Mucosa of descending colon (tissue), 3 donors: Measurements from ENCODE around the gene BICD2. TPM values are rescaled to one million over a fixed set of nuclear protein-coding genes. Genes with fewer than 3 reads are reported as not detected.
"Not testable (repeated sequence)": the region's sequence is repeated elsewhere in the genome, so short reads cannot be mapped to it uniquely, and the experiment has no call there.

Experiments
- ATAC-seq: fragments of 200-7000 bp; cut with Tn5 transposase; one replicate; pipeline ENCODE4 v1.9.1; 2020; ENCODE audit warnings: mild to moderate bottlenecking, moderate library complexity
- DNase-seq, 3 donors: peaks; one replicate each; pipeline ENCODE4 v3.0.0-alpha.2; 2020
- H3K36me3 ChIP-seq: fragments of 200-600 bp; one replicate; pipeline ENCODE4 v1.8.0; 2021; ENCODE audit warnings: low read depth, mild to moderate bottlenecking
- H3K4me1 ChIP-seq: fragments of 200-600 bp; one replicate; pipeline ENCODE4 v1.8.0; 2021; ENCODE audit warnings: low read depth, mild to moderate bottlenecking
- H3K4me3 ChIP-seq: fragments of 200-600 bp; one replicate; pipeline ENCODE4 v1.8.0; 2021; ENCODE audit warnings: mild to moderate bottlenecking
- H3K9me3 ChIP-seq: fragments of 200-600 bp; one replicate; pipeline ENCODE4 v1.8.0; 2021; ENCODE audit warnings: mild to moderate bottlenecking
- CTCF ChIP-seq: fragments of 200-600 bp; IDR thresholded peaks from one replicate; pipeline ENCODE4 v1.8.0; 2022; ENCODE audit warnings: antibody characterized with exemption, mild to moderate bottlenecking
- intact Hi-C, 2 donors: fragments of 100-400 bp; cut with DNase I in 1 of 2; cut with micrococcal nuclease in 1 of 2; formaldehyde crosslinking; loops; one replicate each; pipeline versions ENCODE4 v1.11.0 to v1.11.1; 2022; cut with DNase I, micrococcal nuclease
- total RNA-seq, 3 donors: library from RNA; stranded (reverse); fragmentation: NEBNext Ultra II Directional in 2 of 3; extraction: Animal tissue kit (Norgen Biotek cat#: 25700) in 2 of 3; gene quantifications; one replicate each; pipeline versions ENCODE4 v1.2.1 to v1.2.4, GENCODE V29; 2021 to 2023
- donor health status: DM: no; HTN: no; CAD: no; lungs with moderate emphysema.
- donor health status: DM: no; HTN: no; CAD: no.
- donor health status: DM: no; HTN: yes; CAD: no.

Gene BICD2
- total RNA-seq, 3 donors from 2014 or later: 6.8 to 36.1 (median 8.6) TPM

- no peak for TF ChIP-seq CTCF
- DNase-seq (no peak), ATAC-seq (no peak)
- Histone ChIP-seq H3K4me1 (no peaks in the 10 kb centered on the region), H3K4me3 (no peak overlapping the region), H3K36me3 (no peaks in the 10 kb centered on the region), H3K9me3 (no peaks in the 10 kb centered on the region)
- intact Hi-C loops: no loop called here
Measured at GRCh38 chr9:92774274-92774673, 9.6 kb upstream of the BICD2 start.

- ATAC-seq (no peak), DNase-seq (no peak)
- H3K9me3 ChIP-seq: no peaks in the 10 kb centered on the region
- H3K4me1 ChIP-seq: no peaks in the 10 kb centered on the region
- no peak for TF ChIP-seq CTCF
- intact Hi-C loops: no loop called here
- H3K36me3 ChIP-seq: no peaks in the 10 kb centered on the region
- no peak overlapping the region for H3K4me3 ChIP-seq
Measured at GRCh38 chr9:92773810-92774209, 9.2 kb upstream of the BICD2 start.

GRCh38 chr9:92771309-92771708 is 6.7 kb upstream of the BICD2 start:
- no peak for DNase-seq
- no peak for ATAC-seq
- Histone ChIP-seq H3K4me3 (no peak overlapping the region), H3K4me1 (peaks cover 6% of the 10 kb centered on the region), H3K9me3 (no peaks in the 10 kb centered on the region), H3K36me3 (no peaks in the 10 kb centered on the region)
- intact Hi-C loops: no loop called here
- TF ChIP-seq CTCF: no peak

GRCh38 chr9:92770360-92770995 is 5.8 kb upstream of the BICD2 start:
- ATAC-seq (peak; percentile 40), DNase-seq (peak in 1 of 3 donors; percentile 14)
- intact Hi-C loops: no loop called here

GRCh38 chr9:92769990-92770359 is 5.3 kb upstream of the BICD2 start:
- TF ChIP-seq CTCF: no peak
- H3K4me3 ChIP-seq: no peak overlapping the region
- ATAC-seq (peak; percentile 4), DNase-seq (peak in 1 of 3 donors; percentile 40)
- no peaks in the 10 kb centered on the region for H3K36me3 ChIP-seq
- H3K4me1 ChIP-seq: peaks cover 13% of the 10 kb centered on the region
- no peaks in the 10 kb centered on the region for H3K9me3 ChIP-seq
- intact Hi-C loops: no loop called here

More at GRCh38 chr9:92770360-92770995, 5.8 kb upstream of the BICD2 start:
- no peak overlapping the region for H3K4me3 ChIP-seq
- H3K36me3 ChIP-seq: no peaks in the 10 kb centered on the region
- peaks cover 12% of the 10 kb centered on the region for H3K4me1 ChIP-seq
- H3K9me3 ChIP-seq: no peaks in the 10 kb centered on the region
- TF ChIP-seq CTCF: no peak

GRCh38 chr9:92769286-92769685 is 4.7 kb upstream of the BICD2 start:
- Histone ChIP-seq H3K36me3 (no peaks in the 10 kb centered on the region), H3K4me3 (no peak overlapping the region), H3K4me1 (peaks cover 13% of the 10 kb centered on the region), H3K9me3 (no peaks in the 10 kb centered on the region)
- no peak for TF ChIP-seq CTCF
- intact Hi-C loops: no loop called here
- ATAC-seq (no peak), DNase-seq (no peak)

- H3K9me3 ChIP-seq, ATAC-seq, intact Hi-C loops, H3K36me3 ChIP-seq, H3K4me3 ChIP-seq: not testable (repeated sequence)
- peaks cover 13% of the 10 kb centered on the region for H3K4me1 ChIP-seq
- DNase-seq: peak in 2 of 3 donors; percentile 52 to 79
Measured at GRCh38 chr9:92768816-92769215, 4.2 kb upstream of the BICD2 start.
